Ammon's horn (tissue), 1 donor: ENCODE results near the gene SLITRK6.
"Not testable (repeated sequence)": the region's sequence is repeated elsewhere in the genome, so short reads cannot be mapped to it uniquely, and the experiment has no call there.

Source experiments
- DNase-seq: peaks from one replicate; pipeline ENCODE4 v3.0.0-alpha.2; 2016; ENCODE audit warnings: low spot score

Gene SLITRK6, protein sequence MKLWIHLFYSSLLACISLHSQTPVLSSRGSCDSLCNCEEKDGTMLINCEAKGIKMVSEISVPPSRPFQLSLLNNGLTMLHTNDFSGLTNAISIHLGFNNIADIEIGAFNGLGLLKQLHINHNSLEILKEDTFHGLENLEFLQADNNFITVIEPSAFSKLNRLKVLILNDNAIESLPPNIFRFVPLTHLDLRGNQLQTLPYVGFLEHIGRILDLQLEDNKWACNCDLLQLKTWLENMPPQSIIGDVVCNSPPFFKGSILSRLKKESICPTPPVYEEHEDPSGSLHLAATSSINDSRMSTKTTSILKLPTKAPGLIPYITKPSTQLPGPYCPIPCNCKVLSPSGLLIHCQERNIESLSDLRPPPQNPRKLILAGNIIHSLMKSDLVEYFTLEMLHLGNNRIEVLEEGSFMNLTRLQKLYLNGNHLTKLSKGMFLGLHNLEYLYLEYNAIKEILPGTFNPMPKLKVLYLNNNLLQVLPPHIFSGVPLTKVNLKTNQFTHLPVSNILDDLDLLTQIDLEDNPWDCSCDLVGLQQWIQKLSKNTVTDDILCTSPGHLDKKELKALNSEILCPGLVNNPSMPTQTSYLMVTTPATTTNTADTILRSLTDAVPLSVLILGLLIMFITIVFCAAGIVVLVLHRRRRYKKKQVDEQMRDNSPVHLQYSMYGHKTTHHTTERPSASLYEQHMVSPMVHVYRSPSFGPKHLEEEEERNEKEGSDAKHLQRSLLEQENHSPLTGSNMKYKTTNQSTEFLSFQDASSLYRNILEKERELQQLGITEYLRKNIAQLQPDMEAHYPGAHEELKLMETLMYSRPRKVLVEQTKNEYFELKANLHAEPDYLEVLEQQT

DNA sequence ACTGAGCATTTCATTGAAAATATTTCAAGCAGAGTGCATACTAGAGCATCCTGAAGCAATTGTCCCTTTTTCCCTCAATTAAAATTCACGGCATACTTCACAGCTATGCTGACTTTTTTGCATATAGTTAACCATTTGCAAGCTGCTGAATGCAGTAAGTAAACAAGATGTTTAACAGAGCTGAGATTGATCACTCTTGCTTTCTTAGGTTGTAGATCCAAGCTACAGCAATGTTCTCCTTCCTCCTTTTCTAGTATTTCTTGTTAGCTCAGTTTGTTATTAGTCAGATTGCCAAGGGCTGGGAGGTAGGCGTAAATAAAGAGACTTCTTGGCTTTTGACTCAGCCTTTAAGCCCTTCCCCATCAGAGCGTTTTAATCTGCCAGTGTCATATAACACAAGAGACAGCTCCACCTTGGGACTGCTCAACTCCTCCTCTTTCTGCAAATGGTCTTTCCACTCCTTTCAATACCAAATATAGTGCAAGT lies at the start of gene SLITRK6:
SLITRK6 (minus strand) TSS at position 323 of the 486 bp plus-strand sequence. CDS start 2,911 bp downstream, outside the sequence.
- DNase-seq: no peak

DNA sequence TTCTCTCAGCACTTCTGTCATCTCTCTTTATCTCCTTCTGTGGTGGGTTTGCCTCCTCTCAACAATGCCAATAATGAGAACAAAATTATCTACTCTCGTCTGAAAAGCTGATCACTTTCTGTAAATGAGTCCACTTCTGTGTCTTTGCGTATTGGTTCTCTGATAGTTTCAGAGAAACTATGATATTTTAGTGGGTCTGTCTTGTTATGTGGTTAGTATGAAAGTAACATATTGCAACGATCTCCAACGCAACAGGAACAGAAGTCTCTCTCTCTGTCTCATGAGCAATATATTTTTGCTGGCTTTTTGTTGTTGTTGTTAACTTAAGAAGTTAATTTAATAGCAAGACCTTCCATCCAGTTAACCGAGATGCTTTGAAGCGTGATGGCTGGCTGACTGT lies 47.8 kb upstream of the SLITRK6 start:
- no peak for DNase-seq

DNA sequence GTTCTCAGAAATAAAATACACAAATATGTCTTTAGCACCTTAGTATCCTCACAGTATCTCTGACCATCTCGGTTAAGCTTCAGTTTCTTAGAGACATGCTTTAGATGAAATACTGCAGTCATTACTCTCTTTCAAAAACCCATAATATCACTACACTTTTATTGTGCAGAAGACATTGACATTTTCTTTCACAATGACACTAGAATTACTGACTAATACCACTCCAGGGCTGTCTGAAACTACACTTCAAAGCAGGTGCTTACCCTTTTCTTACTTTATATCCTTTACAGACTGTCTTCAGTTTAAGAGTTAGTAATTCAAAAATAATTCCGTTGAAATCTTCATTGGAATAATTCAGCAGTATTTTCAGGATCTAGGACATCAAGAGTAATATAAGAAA lies 42.2 kb upstream of the SLITRK6 start:
- no peak for DNase-seq

DNA sequence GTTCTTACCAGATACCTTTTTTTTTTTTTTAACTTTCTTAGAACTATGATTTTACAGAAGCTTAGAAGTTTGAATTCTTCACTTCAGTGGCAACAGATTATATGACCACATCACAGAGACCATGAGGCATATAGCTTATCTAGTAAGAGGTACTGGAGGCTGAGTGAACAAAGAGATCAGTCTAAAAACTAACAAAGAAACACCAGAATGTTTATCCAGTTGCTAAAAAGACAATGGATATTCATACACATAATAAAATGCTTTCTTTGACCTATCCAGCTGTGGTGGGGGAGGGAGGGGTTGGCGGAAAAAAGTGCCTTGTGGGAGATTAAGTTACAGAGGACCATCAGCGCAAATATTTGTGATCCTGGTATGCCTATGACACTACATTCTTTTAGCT lies 34.7 kb upstream of the SLITRK6 start:
- DNase-seq: peak; percentile 18

DNA sequence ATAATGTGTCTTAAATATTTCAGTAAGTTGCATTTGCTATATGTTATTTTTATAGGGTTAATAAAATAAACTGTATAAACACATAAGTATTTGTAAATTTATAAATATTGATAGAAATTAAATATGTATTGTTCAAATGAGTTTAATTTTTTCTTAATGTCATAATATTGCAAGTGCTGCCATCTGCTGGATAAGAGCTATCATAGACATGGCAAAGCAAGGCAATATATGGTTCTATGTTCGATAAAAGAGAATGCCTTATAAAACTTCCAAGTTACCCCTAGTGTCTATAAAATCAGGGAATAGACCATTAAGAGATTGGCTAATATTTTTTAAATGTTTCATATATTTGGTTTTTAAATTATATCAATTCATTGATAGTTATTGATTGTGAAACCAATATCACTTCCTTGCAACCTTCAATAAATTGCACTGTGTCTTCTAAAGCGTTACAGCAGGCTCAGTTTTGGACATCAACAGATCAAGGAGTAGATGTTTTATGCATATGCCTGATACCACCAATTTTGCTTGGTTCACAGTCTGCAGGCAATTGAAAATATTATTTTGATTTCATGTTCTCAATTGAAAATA lies 29.0 kb upstream of the SLITRK6 start:
- peak; percentile 35 for DNase-seq

DNA sequence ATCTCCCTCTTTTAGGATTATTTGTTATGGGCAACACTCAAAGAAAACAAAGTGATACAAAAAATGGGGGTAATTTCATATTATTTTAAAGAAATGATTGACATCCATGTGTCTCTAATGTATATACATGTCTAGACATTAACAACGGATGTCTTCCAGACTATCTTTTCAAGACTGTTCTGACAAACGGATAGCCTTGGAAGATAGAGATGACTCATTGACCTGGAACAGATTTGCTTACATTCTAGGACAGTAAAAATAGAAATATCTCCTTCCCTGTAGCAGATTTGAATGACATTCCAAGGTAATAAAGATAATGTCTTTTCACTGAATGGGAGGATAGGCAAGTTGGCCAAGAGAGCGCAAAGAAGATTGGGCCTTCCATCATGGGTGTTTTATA lies 26.2 kb upstream of the SLITRK6 start:
- DNase-seq: no peak

DNA sequence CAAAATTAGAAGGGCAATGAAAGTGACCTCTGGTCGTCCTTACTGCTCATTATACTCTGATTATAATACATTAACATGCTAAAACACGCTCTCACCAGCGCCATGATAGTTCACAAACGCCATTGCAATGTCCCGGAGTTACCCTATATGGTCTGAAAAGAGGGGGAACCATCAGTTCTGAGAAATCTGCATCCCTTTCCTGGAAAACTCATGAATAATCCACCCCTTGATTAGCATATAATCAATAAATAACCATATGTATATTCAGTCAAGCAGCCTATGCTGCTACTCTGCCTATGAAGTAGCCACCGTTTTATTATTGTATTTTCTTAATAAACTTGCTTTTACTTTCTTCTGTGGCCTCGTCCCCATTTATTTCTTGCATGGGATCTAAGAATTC lies 24.6 kb upstream of the SLITRK6 start:
- DNase-seq: no peak

DNA sequence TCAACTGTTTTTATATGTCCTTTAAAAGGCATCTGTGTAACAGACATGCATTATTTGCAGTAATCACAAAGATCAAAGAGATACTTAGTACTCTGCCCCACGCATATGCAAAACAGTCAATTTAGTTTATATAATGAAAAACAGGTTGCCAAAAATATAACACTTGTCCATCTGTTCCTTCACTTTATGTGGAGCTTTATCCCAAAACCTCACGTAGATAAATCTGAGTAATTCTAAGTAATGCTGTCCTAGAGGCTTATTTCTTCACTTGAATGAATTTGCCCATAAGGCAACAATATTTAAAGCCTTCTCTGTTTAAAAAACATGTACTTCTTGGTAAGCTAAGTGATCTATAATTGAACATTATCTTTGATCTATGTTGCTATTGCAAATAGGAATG lies 20.3 kb upstream of the SLITRK6 start:
- no peak for DNase-seq

DNA sequence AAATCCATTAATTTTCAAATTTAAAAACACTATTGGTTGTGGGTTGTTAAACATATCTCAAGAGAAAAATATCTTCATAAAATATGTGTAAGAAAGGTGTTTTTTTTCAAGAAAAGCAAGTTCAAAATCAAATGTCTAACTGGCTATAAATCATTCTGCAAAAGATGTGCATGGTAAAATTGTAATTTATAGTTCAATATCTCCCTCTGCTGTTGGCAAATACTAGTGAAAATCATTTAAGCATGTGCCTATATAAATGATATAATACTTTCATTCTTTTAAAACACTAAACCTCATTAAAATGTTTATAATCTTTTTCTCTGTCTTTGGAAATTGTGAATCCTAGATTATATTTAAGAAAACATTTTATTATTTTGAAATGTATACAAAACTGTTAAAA lies 17.2 kb upstream of the SLITRK6 start:
- DNase-seq: no peak

DNA sequence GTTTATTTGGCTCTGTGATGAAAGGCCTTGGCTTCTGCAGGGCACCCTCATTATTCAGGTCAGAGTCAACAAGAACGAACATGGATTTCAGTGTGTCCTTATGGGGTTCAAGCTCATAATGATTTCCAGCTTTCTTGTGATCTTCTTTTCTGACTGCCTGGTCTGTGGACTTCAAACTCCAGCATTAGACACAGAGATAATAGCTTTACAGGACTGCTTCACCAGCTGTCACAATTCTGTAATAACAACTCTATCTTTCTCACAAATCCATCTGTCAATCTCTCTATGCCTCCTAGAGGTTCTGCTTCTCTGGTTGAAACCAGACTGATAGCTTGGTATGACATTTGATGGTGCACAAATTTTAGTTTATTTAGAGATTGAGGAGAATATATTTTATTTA lies 13.1 kb upstream of the SLITRK6 start:
- DNase-seq: no peak

DNA sequence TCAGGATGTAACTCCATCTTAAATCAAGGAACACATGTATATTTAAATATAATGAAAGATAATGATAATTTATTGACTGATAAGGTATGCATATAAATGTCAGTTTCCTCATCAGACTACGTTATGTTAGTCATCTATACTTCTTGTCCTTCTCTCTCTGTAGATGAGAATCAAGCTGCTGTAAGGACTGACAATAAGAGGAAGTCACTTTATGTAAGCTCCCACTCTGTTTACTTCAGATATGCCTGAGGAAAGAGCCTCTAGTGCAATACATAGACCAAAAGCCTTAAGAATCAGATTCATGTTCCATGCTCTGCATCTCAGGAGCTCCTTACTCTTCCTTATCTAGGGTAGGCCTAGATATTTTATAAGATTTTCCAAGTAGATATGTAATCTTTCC lies 9.6 kb upstream of the SLITRK6 start:
- no peak for DNase-seq

DNA sequence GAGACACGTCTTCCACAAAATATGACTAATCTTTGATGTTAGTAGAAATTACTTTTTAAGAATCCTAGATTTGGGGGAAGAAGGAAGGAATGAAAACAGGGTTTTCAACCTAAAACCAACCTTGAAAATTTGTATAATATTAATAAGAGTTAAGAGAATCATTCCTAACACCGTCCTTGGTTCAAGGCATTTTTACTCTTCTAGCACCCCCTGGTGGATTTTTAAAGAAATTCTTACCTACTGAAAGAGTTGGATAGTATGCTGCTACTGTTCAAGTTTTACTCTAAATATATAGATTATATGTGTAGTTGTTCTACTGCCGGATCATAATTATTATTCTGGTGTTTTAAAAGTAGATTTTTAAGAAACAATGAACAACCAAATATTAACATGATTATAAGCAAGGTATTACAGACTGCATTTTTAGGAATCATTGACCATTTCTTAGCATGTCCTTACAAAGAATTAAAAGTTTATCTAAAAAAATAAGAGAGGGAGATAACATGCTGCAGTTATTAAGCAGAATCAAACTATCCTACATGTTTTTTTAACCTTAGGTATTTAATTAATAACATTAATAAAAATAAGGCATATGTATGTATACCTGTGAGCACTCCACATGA lies 7.4 kb upstream of the SLITRK6 start:
- peak; percentile 46 for DNase-seq

DNA sequence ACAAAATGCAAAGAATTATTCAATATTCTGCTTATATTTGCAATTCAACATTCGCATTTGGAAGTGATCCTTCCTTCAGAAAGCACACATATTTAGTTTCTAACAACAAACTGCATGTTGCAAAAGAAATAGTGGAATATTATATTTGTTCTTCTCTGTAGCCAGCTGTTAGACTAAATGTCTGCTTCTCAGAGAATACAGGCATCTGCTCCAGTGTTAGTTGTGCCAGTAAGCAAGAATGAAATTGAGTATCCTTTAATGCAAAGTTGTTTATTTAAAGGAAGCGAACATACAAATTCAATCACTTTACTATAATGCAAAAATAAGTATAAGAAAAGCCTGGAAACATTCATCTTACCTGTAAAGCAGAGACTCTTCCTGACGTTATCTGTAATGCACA lies 663 bp downstream of the SLITRK6 start:
- no peak for DNase-seq

DNA sequence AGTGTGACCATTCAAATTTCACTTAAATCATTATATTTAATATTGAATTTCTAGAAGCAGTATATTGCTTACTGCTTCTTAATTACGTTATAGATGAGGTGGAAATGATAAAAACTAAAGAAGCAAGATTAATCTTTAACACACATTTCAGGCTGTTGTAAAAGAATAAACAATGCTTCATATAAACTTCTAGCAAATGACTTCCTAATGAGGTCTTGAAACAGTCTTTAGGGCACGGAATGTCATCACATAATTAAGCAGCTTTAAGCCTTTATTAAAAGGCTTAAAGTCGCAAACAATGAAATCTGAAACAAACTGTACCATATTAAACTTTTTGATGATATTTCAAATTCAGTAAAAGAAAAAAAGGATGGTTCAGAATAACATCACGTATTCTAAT lies 1.9 kb downstream of the SLITRK6 start:
- no peak for DNase-seq

DNA sequence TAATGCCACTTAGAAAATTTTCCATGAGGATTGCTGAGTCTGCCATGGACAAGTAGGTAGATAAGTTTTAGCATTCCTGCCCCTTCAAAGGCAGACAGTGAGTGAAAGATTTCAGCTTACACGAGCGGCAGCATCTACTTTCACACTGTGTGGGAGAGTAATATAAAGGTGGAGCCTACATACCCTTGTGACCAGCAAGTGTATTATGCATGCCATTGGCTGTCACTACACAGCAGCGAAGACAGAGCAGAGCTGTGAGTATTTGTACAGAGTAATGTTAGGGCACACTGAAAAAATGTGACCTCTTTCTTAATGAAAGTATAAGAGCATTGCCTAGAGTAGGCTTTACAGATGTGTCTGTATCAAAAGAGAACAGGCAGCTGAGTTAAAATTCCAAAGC lies 14.0 kb downstream of the SLITRK6 start:
- no peak for DNase-seq

DNA sequence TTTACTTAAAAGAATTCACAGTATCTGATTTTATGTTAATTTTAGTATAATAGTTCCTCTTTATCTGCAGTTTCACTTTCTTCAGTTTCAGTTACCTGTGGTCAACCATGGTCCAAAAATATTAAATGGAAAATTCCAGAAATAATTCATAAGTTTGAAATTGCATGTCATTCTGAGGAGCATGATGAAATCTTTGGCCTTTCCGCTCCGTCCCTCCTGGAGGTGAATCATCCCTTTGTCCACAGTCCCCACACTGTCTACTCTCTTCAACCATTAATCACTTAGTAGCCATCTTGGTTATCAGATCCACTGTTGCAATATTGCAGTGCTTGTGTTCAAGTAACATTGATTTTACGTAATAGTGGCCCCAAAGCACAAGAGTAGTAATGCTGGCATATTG lies 26.9 kb downstream of the SLITRK6 start:
- DNase-seq: no peak

DNA sequence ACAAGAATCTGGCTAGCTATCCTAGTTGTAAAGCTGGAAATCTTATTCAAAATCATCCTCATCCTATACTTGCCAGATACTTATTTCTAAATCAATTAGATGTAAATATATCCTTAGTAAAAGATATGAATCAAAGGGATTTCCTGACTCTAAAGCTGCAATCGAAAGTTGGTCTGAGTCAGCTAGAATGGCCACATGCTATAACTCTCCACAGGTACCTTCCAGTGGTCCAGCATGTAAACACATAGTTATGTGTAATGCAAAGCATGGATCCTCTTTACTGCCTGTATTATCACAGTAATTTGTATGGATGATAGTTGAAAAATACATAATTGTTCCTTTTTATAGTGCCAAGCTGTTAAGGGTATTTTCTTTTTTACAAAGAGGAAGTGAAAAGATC lies 27.4 kb downstream of the SLITRK6 start:
- DNase-seq: no peak

DNA sequence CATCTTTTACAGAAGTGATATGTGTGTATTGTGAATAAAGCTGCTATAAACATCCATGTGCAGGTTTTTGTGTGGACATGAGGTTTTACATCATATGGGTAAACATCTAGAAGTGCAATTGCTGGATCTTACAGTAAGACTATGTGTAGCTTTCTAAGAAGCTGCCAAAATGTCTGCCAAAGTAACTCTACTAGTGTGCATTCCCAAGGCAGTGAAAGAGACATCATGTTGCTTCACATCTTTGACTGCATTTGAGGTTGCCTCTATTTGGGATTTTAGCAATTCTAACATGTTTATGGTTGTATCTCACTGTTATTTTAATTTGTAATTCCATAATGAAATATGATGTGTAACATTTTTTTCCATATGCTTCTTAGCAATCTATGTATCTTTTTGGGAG lies 30.3 kb downstream of the SLITRK6 start:
- no peak for DNase-seq

DNA sequence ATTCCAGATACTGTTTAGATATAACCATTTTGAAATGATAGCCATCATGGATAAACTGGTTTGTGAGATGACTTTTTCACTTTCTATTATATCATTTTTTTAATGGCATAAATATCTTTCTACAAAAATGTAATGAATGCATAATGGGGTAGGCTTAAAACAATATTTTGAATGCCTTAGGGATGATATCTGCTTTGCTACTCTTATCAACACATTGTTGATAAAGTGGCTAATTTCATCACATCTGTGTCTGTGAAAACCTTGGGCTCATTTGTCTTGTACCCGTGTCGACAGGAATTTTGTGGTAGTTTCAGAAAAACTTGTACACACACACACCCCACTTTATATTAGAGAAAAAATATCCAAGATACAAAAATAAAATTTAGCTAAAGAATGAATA lies 44.1 kb downstream of the SLITRK6 start:
- no peak for DNase-seq

DNA sequence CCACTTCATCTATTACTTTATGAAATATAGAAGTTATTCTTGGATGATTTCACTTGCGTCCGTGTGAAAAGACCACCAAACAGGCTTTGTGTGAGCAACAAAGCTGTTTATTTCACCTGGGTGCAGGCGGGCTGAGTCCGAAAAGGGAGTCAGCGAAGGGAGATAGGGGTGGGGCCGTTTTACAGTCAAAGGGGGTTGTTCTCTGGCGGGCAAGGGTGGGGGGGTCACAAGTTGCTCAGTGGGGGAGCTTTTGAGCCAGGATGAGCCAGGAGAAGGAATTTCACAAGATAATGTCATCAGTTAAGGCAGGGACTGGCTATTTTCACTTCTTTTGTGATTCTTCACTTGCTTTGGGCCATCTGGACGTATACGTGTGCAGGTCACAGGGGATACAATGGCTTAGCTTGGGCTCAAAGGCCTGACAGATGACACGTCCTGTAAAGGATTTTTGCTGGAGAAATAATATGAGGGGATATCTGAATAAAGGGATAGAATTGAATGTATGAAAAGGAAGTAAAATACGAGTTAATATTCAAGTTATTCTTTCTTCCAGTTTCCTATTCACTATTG lies 55.9 kb downstream of the SLITRK6 start:
- not testable (repeated sequence) for DNase-seq
